ENCODE data around the gene AIFM3.
"Not testable (repeated sequence)": the region's sequence is repeated elsewhere in the genome, so short reads cannot be mapped to it uniquely, and the experiment has no call there.

The AIFM3 gene

GRCh38 chr22:20940904-20941385, 26.1 kb upstream of the AIFM3 start:
- no peak for DNase-seq (ENCODE audit: low read depth in 2 of 2)

GRCh38 chr22:20942203-20942902, 24.7 kb upstream of the AIFM3 start:
- not testable (repeated sequence) for DNase-seq (ENCODE audit: low read depth in 2 of 2)

GRCh38 chr22:20943104-20943933, 23.7 kb upstream of the AIFM3 start:
- DNase-seq (ENCODE audit: low read depth in 2 of 2) = no peak

GRCh38 chr22:20944042-20944441, 23.0 kb upstream of the AIFM3 start:
- no peak for DNase-seq (ENCODE audit: low read depth in 2 of 2)

GRCh38 chr22:20945578-20945934, 21.5 kb upstream of the AIFM3 start:
- DNase-seq (ENCODE audit: low read depth in 2 of 2) = no peak

GRCh38 chr22:20946080-20946986, 20.7 kb upstream of the AIFM3 start:
- no peak for DNase-seq (ENCODE audit: low read depth in 2 of 2)

- DNase-seq (ENCODE audit: low read depth in 2 of 2) = no peak
Observed at GRCh38 chr22:20946991-20947390, 20.1 kb upstream of the AIFM3 start.

GRCh38 chr22:20948450-20948849, 18.6 kb upstream of the AIFM3 start:
- DNase-seq (ENCODE audit: low read depth in 2 of 2) = no peak

- no peak for DNase-seq (ENCODE audit: low read depth in 2 of 2)
Observed at GRCh38 chr22:20948989-20949388, 18.1 kb upstream of the AIFM3 start.

GRCh38 chr22:20949698-20950183, 17.3 kb upstream of the AIFM3 start:
- DNase-seq (ENCODE audit: low read depth in 2 of 2) = no peak

- no peak for DNase-seq (ENCODE audit: low read depth in 2 of 2)
Observed at GRCh38 chr22:20951151-20951931, 15.7 kb upstream of the AIFM3 start.

- DNase-seq (ENCODE audit: low read depth in 2 of 2) = no peak
Observed at GRCh38 chr22:20951932-20952380, 15.1 kb upstream of the AIFM3 start.

- DNase-seq (ENCODE audit: low read depth in 2 of 2) = no peak
Observed at GRCh38 chr22:20952544-20953341, 14.3 kb upstream of the AIFM3 start.

- DNase-seq (ENCODE audit: low read depth in 2 of 2) = no peak
Observed at GRCh38 chr22:20953342-20953608, 13.8 kb upstream of the AIFM3 start.

GRCh38 chr22:20953668-20954500, 13.2 kb upstream of the AIFM3 start:
- DNase-seq (ENCODE audit: low read depth in 2 of 2) = no peak

- no peak for DNase-seq (ENCODE audit: low read depth in 2 of 2)
Observed at GRCh38 chr22:20955548-20955947, 11.5 kb upstream of the AIFM3 start.

GRCh38 chr22:20956258-20957101, 10.6 kb upstream of the AIFM3 start:
- DNase-seq (ENCODE audit: low read depth in 2 of 2) = no peak

GRCh38 chr22:20957102-20957682, 9.9 kb upstream of the AIFM3 start:
- no peak for DNase-seq (ENCODE audit: low read depth in 2 of 2)
